Measurements from ENCODE around the gene AGXT.

AGXT gene

DNA sequence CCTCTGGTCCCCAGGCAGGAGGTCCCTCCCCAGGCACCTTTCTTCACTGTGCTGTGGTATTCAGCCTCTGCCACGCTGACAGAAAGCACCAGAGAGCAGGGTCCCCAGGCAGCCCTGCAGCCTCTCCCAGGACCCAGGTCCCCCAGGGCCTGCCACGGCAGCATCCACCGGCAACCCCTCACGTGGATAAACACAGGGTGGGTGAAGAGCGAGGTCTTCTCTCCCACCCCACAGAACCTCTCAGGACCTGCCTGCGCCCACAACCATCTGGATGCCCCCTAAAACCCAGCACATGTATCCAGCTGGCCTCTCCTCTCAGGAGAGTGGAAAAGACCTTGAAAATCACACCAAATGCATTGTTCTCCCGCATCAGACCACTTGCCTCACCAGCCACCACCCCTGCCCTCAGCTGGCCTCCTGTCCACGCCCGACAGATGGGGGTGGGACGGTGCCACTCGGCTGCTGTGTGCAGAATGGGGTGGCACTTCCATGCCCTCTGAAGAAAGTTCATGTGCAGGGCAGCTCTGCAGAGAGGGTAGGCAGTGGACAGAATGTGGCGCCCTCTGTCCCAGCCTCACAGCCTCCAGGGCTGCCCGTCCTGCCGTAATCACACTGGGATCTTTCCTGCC is 33.5 kb downstream of the AGXT start:
- Histone ChIP-seq H3K79me2 (ENCODE audit: insufficient read depth, low read depth) (no peaks in the 10 kb centered on the region), H3K27ac (no peak overlapping the region), H3K4me3 (IDR thresholded peaks at IDR 0.05; ENCODE audit: insufficient read depth, low read depth, low read length) (no peak overlapping the region), H3K4me2 (no peak overlapping the region), H4K20me1 (ENCODE audit: insufficient read depth) (no peaks in the 10 kb centered on the region), H3K4me1 (ENCODE audit: low read depth, poor library complexity, severe bottlenecking) (no peaks in the 10 kb centered on the region), H3K27me3 (ENCODE audit: insufficient read depth, low read depth) (peaks cover 26% of the 10 kb centered on the region; the same call in 1 of the 2 replicates), H3K9ac (no peak overlapping the region), H2AFZ (ENCODE audit: low read depth) (no peak overlapping the region), H3K36me3 (ENCODE audit: insufficient read depth) (no peaks in the 10 kb centered on the region)
- TF ChIP-seq, protein P1, sequence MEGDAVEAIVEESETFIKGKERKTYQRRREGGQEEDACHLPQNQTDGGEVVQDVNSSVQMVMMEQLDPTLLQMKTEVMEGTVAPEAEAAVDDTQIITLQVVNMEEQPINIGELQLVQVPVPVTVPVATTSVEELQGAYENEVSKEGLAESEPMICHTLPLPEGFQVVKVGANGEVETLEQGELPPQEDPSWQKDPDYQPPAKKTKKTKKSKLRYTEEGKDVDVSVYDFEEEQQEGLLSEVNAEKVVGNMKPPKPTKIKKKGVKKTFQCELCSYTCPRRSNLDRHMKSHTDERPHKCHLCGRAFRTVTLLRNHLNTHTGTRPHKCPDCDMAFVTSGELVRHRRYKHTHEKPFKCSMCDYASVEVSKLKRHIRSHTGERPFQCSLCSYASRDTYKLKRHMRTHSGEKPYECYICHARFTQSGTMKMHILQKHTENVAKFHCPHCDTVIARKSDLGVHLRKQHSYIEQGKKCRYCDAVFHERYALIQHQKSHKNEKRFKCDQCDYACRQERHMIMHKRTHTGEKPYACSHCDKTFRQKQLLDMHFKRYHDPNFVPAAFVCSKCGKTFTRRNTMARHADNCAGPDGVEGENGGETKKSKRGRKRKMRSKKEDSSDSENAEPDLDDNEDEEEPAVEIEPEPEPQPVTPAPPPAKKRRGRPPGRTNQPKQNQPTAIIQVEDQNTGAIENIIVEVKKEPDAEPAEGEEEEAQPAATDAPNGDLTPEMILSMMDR (conservative IDR thresholded peaks at IDR 0.05; ENCODE audit: low read depth, low read length) = no peak

DNA sequence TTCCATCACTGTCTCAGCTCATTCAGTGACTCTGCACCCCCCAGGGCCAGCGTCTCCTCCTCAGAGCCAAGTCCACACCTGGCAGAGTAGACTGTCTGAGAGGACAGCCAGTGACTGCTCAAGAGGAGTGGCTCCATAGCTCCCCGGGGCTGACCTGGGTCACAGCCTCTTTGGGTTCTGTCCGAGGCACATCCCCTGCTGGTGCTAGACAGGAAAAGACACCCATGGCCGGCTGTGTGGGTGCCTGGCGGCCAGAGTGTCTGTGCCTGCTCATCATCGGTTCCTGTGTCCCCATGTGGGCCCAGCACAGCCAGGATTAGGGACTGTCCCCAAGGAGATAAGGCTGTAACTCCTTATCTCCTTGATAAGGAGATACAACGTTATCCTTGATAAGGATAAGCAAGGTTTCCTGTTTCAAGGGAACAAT is 34.0 kb downstream of the AGXT start:
- Histone ChIP-seq H3K9ac (no peak overlapping the region), H3K36me3 (ENCODE audit: insufficient read depth) (no peaks in the 10 kb centered on the region), H3K4me3 (IDR thresholded peaks at IDR 0.05; ENCODE audit: insufficient read depth, low read depth, low read length) (no peak overlapping the region), H3K27me3 (ENCODE audit: insufficient read depth, low read depth) (peaks cover 29% of the 10 kb centered on the region; the same call in 1 of the 2 replicates), H3K4me1 (ENCODE audit: low read depth, poor library complexity, severe bottlenecking) (no peaks in the 10 kb centered on the region), H3K4me2 (no peak overlapping the region), H4K20me1 (ENCODE audit: insufficient read depth) (no peaks in the 10 kb centered on the region), H3K27ac (no peak overlapping the region), H2AFZ (ENCODE audit: low read depth) (no peak overlapping the region), H3K79me2 (ENCODE audit: insufficient read depth, low read depth) (no peaks in the 10 kb centered on the region)
- TF ChIP-seq, protein P1 (conservative IDR thresholded peaks at IDR 0.05; ENCODE audit: low read depth, low read length) = no peak

DNA sequence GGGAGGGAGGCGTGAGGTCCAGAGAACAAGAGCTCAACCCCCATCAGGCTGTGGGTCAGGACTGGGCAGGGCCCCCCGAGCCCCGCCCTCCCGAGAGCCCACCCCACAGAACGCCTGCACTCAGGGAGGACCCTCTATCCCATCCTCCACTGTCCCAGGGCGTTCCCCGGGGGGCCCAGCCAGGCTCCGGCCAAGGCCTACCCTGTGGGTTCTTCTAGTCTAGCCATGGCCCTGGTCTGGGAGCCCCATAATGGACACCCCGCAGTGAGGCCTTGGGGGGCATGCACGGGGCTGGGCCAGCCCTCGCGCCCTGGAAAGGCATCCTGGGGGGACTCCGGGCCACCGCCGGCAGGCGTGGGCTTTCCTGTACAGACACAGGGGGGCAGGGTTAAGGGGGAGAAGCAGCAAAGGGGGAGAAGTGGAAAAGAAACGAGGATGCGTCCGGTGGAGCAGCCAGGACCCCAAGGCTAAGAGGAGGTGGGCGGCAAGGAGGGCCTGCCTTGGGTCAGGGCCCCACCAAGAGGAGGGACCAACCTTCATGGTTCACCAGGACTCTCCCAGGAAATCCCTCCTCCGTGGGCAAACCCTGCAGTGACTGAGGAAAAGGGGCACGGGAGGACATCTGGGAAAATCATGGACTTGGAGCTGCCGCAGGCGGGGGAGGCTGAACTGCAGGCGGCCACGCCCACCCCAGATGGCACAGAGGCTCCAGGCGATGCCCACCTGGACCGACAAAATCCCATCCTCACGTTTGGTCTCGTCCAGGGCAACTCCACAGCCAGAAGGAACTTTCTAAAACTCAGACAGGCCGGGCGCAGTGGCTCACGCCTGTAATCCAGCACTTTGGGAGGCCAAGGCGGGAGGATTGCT is 34.8 kb downstream of the AGXT start:
- no peak overlapping the region for H3K27ac ChIP-seq
- H3K9ac ChIP-seq = no peak overlapping the region
- TF ChIP-seq, protein P1 (conservative IDR thresholded peaks at IDR 0.05; ENCODE audit: low read depth, low read length) = no peak
- H3K79me2 ChIP-seq (ENCODE audit: insufficient read depth, low read depth) = no peaks in the 10 kb centered on the region
- H3K4me3 ChIP-seq (IDR thresholded peaks at IDR 0.05; ENCODE audit: insufficient read depth, low read depth, low read length) = no peak overlapping the region
- peaks cover 29% of the 10 kb centered on the region; the same call in 1 of the 2 replicates for H3K27me3 ChIP-seq (ENCODE audit: insufficient read depth, low read depth)
- H3K4me1 ChIP-seq (ENCODE audit: low read depth, poor library complexity, severe bottlenecking) = no peaks in the 10 kb centered on the region
- no peak overlapping the region for H2AFZ ChIP-seq (ENCODE audit: low read depth)
- H4K20me1 ChIP-seq (ENCODE audit: insufficient read depth) = no peaks in the 10 kb centered on the region
- no peak overlapping the region for H3K4me2 ChIP-seq
- H3K36me3 ChIP-seq (ENCODE audit: insufficient read depth) = no peaks in the 10 kb centered on the region

DNA sequence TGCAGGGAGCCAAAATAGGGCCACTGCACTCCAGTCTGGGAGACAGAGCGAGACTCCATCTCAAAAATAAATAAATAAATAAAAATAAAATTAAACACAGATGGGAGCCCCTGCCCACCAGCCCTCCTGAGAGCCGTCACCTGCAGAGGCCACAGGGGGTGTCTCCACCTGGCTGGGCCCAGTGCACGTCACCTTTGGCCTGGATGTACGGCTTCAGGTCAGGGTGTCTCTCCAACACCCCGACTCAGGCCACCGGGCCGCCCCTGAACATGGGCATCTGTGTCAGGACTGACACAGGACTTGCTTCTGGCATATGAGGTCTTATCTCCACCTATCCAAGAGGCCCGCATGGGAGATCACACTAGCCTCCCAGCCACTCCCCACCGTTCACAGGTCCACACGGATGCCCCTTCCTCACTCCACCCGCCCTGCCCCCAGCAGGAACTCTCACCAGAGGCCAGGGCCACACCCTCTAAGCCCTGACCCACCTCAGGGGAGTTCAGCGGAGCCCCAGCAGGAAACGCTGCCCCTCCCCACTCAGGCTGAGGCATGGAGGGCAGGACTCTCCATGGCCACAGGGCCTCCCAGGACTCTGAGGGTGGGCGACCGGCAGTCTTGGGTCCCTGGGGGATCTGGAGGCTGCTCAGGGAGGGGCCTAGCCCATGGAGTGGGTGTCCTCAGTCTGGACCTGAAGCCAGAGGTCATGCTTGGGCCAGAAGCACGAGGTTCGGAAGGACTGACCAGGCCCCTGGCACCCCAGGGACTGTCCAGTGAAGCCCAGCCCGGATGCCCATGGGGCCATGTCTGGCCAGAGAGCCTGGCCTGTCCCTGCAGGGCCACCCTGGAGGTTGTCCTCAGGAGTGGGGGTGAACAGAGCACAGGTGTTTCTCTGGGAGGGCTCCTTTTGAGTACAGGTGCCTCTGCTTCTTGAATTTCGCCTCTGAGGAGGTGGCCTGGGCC is 35.9 kb downstream of the AGXT start:
- H3K9ac ChIP-seq = no peak overlapping the region
- H3K27ac ChIP-seq = no peak overlapping the region
- peaks cover 29% of the 10 kb centered on the region; the same call in 1 of the 2 replicates for H3K27me3 ChIP-seq (ENCODE audit: insufficient read depth, low read depth)
- no peak overlapping the region for H2AFZ ChIP-seq (ENCODE audit: low read depth)
- H3K36me3 ChIP-seq (ENCODE audit: insufficient read depth) = no peaks in the 10 kb centered on the region
- H3K4me3 ChIP-seq (IDR thresholded peaks at IDR 0.05; ENCODE audit: insufficient read depth, low read depth, low read length) = no peak overlapping the region
- no peaks in the 10 kb centered on the region for H4K20me1 ChIP-seq (ENCODE audit: insufficient read depth)
- no peaks in the 10 kb centered on the region for H3K4me1 ChIP-seq (ENCODE audit: low read depth, poor library complexity, severe bottlenecking)
- H3K79me2 ChIP-seq (ENCODE audit: insufficient read depth, low read depth) = no peaks in the 10 kb centered on the region
- H3K4me2 ChIP-seq = no peak overlapping the region
- TF ChIP-seq, protein P1 (conservative IDR thresholded peaks at IDR 0.05; ENCODE audit: low read depth, low read length) = no peak

All from KMS-11 (cell line).